Measurements from ENCODE around the gene ETV3.

DNA sequence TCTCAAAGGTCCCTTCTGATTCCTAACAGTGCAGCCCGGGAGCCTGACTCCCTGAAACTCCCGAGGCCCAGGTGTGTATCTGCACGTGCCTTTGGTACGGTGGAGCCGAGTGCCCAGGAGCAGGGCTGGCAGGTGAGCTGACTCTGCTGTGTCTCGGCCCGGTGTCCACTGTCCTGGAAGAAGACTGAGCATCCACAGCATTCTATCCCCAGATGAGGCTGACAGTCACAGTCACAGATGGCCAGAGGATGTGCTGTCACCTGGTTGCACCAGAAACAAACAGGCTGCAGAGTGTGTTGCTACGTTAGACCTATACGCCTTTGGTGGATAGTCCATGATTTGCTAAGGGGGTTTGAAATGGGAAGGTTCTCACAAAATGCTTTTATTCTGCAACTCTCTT, 48.4 kb downstream of the ETV3 start:
- TF ChIP-seq POLR2A (IDR thresholded peaks at IDR 0.05) (no peak), POLR2AphosphoS5 (IDR thresholded peaks at IDR 0.05) (no peak), EP300 (IDR thresholded peaks at IDR 0.05) (no peak)
- TF ChIP-seq, protein P1, sequence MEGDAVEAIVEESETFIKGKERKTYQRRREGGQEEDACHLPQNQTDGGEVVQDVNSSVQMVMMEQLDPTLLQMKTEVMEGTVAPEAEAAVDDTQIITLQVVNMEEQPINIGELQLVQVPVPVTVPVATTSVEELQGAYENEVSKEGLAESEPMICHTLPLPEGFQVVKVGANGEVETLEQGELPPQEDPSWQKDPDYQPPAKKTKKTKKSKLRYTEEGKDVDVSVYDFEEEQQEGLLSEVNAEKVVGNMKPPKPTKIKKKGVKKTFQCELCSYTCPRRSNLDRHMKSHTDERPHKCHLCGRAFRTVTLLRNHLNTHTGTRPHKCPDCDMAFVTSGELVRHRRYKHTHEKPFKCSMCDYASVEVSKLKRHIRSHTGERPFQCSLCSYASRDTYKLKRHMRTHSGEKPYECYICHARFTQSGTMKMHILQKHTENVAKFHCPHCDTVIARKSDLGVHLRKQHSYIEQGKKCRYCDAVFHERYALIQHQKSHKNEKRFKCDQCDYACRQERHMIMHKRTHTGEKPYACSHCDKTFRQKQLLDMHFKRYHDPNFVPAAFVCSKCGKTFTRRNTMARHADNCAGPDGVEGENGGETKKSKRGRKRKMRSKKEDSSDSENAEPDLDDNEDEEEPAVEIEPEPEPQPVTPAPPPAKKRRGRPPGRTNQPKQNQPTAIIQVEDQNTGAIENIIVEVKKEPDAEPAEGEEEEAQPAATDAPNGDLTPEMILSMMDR (IDR thresholded peaks at IDR 0.05): no peak

Data from suprapubic skin (tissue), 4 donors.